A673 (cell line): Measurements from ENCODE around the gene DOCK4. TPM values are rescaled to one million over a fixed set of nuclear protein-coding genes. Genes with fewer than 3 reads are reported as not detected.

Experiments
- BruUV-seq: library from RNA; stranded (reverse); fragments of 400-500 nt; replicated peaks from 2 replicates; lab custom pipeline; 2021; lab: Mats Ljungman, UMichigan
- CTCF ChIA-PET: fragments of 300-600 bp; sonication (Branson Sonifier 250); formaldehyde crosslinking; loops from one replicate; lab custom pipeline; 2022; ENCODE audit warnings: antibody characterized with exemption; lab: Charles Lee
- POLR2A ChIA-PET: fragments of 300-600 bp; sonication (Branson Sonifier 250); formaldehyde crosslinking; loops from one replicate; lab custom pipeline; 2022; ENCODE audit warnings: antibody characterized with exemption; ENCODE audit not compliant: low non-redundant PET; lab: Charles Lee
- DNase-seq: peaks from one replicate; pipeline ENCODE4 v3.0.0-alpha.2; 2015; ENCODE audit warnings: low spot score
- H3K27ac ChIP-seq: fragments of 200-600 bp; sonication (generic); 2 replicates; pipeline ENCODE4 v1.5.1; 2016; ENCODE audit warnings: mixed run types, low read depth, mild to moderate bottlenecking, mixed read lengths, antibody characterized with exemption, low read length; ENCODE audit not compliant: poor library complexity, severe bottlenecking
- H3K27me3 ChIP-seq: fragments of 200-600 bp; sonication (generic); replicated peaks from 2 replicates; pipeline ENCODE4 v1.6.1; 2017; ENCODE audit warnings: mixed run types, low read depth, mild to moderate bottlenecking, mixed read lengths, antibody characterized with exemption, low read length; ENCODE audit not compliant: insufficient read depth, poor library complexity
- H3K36me3 ChIP-seq: fragments of 200-600 bp; sonication (generic); 2 replicates; pipeline ENCODE4 v1.6.1; 2016; ENCODE audit warnings: mixed run types, mild to moderate bottlenecking, mixed read lengths, antibody characterized with exemption, low read length; ENCODE audit not compliant: insufficient read depth, poor library complexity, severe bottlenecking
- H3K4me1 ChIP-seq: fragments of 200-600 bp; sonication (generic); 2 replicates; pipeline ENCODE4 v1.6.1; 2017; ENCODE audit warnings: mixed run types, mild to moderate bottlenecking, mixed read lengths, antibody characterized with exemption, low read length; ENCODE audit not compliant: insufficient read depth, poor library complexity, severe bottlenecking
- H3K4me3 ChIP-seq: fragments of 200-600 bp; sonication (generic); 2 replicates; pipeline ENCODE4 v1.5.1; 2016; ENCODE audit warnings: low read depth, mixed run types, mild to moderate bottlenecking, mixed read lengths, low read length; ENCODE audit not compliant: poor library complexity, severe bottlenecking
- H3K9me3 ChIP-seq: fragments of 200-600 bp; sonication (generic); 2 replicates; pipeline ENCODE4 v1.6.1; 2016; ENCODE audit warnings: mixed run types, low read depth, mild to moderate bottlenecking, mixed read lengths, antibody characterized with exemption, low read length; ENCODE audit not compliant: poor library complexity, severe bottlenecking
- EZH2 ChIP-seq: fragments of 200-600 bp; sonication (generic); IDR thresholded peaks from 2 replicates; pipeline ENCODE4 v1.6.1; 2017; ENCODE audit warnings: borderline replicate concordance, low read depth, mild to moderate bottlenecking, mixed read lengths, antibody characterized with exemption, low read length; ENCODE audit not compliant: poor library complexity, severe bottlenecking
- intact Hi-C: fragments of 100-400 bp; cut with micrococcal nuclease; formaldehyde crosslinking; loops from one replicate; pipeline ENCODE4 v1.10.0; 2022; ENCODE audit not compliant: unreplicated experiment
- total RNA-seq: library from RNA; stranded (reverse); gene quantifications from 2 replicates; pipeline ENCODE4 v1.2.3, GENCODE V29; 2021
- TF ChIP-seq, protein P1 (sequence below): fragments of 300-800, 200-600 bp; sonication (generic); conservative IDR thresholded peaks from 2 replicates; pipeline ENCODE4 v1.5.1; 2017; ENCODE audit warnings: low read depth, mild to moderate bottlenecking, antibody characterized with exemption, low read length, moderate library complexity, mixed read lengths

DOCK4 gene
- total RNA-seq, 1 experiment from 2014 or later, result 28.5 TPM

DNA sequence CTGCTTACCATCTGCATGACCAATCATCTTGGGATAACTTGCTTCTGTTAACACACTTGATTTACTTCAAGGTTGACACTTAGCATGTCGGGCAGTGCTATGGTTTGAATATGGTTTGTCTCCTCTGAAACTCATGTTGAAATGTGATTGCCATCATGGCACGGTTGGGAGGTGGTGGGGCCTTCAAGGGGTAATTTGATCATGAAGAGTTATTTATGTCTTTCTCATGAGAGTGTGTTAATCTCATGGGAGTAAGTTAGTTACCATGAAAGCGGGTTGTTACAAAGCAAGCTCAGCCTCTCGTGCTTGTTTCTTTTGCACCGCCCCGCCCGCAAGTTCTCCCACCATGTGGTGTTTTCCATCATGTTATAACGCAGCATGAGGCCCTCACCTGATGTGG lies 163.6 kb downstream of the DOCK4 start:
- CTCF ChIA-PET, result no interaction called here
- no peak for DNase-seq
- Histone ChIP-seq H3K4me3 (no peak overlapping the region), H3K9me3 (no peaks in the 10 kb centered on the region), H3K36me3 (no peaks in the 10 kb centered on the region), H3K27me3 (no peaks in the 10 kb centered on the region), H3K27ac (no peak overlapping the region), H3K4me1 (no peaks in the 10 kb centered on the region)
- POLR2A ChIA-PET, result no interaction called here
- intact Hi-C loops, result no loop called here
- BruUV-seq, result no TSS peak
- TF ChIP-seq EZH2, result no peak
- TF ChIP-seq, protein P1, sequence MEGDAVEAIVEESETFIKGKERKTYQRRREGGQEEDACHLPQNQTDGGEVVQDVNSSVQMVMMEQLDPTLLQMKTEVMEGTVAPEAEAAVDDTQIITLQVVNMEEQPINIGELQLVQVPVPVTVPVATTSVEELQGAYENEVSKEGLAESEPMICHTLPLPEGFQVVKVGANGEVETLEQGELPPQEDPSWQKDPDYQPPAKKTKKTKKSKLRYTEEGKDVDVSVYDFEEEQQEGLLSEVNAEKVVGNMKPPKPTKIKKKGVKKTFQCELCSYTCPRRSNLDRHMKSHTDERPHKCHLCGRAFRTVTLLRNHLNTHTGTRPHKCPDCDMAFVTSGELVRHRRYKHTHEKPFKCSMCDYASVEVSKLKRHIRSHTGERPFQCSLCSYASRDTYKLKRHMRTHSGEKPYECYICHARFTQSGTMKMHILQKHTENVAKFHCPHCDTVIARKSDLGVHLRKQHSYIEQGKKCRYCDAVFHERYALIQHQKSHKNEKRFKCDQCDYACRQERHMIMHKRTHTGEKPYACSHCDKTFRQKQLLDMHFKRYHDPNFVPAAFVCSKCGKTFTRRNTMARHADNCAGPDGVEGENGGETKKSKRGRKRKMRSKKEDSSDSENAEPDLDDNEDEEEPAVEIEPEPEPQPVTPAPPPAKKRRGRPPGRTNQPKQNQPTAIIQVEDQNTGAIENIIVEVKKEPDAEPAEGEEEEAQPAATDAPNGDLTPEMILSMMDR, result no peak

GRCh38 chr7:112038353-112038752 lies 167.8 kb downstream of the DOCK4 start:
- POLR2A ChIA-PET, result no interaction called here
- Histone ChIP-seq H3K27ac (no peak overlapping the region), H3K36me3 (no peaks in the 10 kb centered on the region), H3K4me1 (peaks cover 5% of the 10 kb centered on the region), H3K9me3 (no peaks in the 10 kb centered on the region), H3K4me3 (no peak overlapping the region), H3K27me3 (no peaks in the 10 kb centered on the region)
- TF ChIP-seq, protein P1, result no peak
- no peak for DNase-seq
- CTCF ChIA-PET, result no interaction called here
- BruUV-seq, result no TSS peak
- intact Hi-C loops, result no loop called here

DNA sequence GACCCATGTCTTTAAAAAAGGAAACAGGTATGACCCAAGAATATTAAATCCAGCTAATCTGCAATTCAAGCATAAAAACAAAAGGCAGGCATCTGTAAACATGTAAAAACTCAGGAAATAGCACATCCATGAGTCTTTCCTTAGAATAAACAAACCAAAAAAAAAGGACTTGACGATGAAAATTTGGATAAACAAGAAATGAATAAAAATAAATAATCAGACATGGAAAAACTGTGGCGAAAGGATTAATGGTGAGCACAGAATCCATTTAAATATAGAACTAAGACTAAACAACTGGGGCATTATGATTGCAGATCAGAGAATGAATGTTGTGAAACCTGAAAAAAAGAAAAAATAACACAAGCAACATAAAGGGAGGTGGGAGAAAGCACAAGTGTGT lies 170.1 kb downstream of the DOCK4 start:
- POLR2A ChIA-PET, result no interaction called here
- H3K4me3 ChIP-seq, result no peak overlapping the region
- no peak for TF ChIP-seq EZH2
- TF ChIP-seq, protein P1, result no peak
- no peaks in the 10 kb centered on the region for H3K9me3 ChIP-seq
- H3K27me3 ChIP-seq, result no peaks in the 10 kb centered on the region
- peaks cover 5% of the 10 kb centered on the region for H3K4me1 ChIP-seq
- CTCF ChIA-PET, result no interaction called here
- intact Hi-C loops, result no loop called here
- BruUV-seq, result no TSS peak
- no peak overlapping the region for H3K27ac ChIP-seq
- H3K36me3 ChIP-seq, result no peaks in the 10 kb centered on the region
- no peak for DNase-seq
